ENCODE results near the gene ITGA6.

Gene ITGA6

DNA sequence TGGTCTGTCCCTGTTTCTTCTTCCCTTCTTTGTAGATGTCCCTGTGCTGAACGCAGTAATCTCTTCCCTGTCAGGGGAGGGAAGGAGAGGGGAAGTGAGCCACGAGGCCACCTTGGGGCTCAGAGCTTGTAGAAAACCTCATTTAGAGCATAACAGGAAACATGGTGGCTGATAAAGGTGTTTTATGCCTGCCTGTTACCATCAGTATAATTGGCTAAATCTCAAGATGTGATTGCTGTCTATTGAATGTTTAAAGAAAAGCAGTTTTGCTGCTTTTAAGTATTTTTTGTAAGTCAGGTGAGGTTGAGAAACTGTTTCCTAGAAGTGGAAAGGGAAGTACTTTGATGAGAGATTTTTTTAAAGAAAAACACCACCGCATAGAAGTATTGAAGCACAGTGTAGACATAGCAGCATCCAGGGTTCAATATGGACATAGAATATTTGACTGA lies 68.8 kb downstream of the ITGA6 start:
- Histone ChIP-seq H3K36me3 (ENCODE audit: insufficient read depth, low read length) (peaks cover 97% of the 10 kb centered on the region), H3K4me1 (ENCODE audit: insufficient read depth, low read length) (no peaks in the 10 kb centered on the region), H3K4me3 (ENCODE audit: low read length) (no peak overlapping the region), H3K27me3 (ENCODE audit: insufficient read depth, low read length) (no peaks in the 10 kb centered on the region), H3K9ac (ENCODE audit: low read depth, low read length) (no peak overlapping the region), H3K27ac (ENCODE audit: low read depth, low read length) (no peak overlapping the region), H3K9me3 (ENCODE audit: insufficient read depth, low read depth, low read length) (no peaks in the 10 kb centered on the region)
- WGBS: 96% methylated on average over 3 of the region's 3 CpGs

DNA sequence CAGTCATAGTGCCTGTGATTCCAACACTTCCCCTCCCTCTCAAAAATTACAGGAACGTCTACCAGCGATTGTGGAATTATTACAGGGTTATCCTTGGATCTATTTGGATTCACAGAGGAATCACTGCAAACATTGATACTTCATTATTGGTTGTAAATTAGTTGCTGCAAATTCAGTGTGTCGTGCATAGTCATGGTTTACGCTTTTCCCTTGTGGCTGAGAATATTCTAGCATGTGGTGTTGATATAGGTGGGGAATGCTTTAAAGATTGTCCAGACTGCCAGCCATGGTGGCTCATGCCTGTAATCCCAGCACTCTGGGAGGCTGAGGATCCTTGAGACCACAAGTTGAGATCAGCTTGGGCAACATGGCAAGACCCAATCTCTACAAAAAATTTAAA lies 79.8 kb downstream of the ITGA6 start:
- WGBS: 83% methylated on average over 4 of the region's 4 CpGs

DNA sequence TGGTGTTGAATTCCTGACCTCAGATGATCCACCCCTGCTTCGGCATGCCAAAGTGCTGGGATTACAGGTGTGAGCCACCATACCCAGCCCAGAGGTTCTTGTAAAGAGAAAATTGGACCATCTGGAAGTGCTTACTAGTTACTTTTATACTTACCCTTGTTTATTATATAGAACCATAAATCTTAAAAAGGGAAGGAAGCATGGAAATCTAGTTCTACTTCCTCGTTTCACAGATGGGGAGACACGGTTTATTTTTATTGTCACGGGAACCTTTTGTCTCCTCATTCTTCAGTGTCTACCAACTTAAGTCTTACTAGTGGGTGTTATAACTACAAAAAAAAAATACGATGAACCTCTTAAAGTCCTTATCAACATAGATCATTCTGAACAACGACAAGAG lies 82.7 kb downstream of the ITGA6 start:
- no peak overlapping the region for H3K27ac ChIP-seq (ENCODE audit: low read depth, low read length)
- H3K4me3 ChIP-seq (ENCODE audit: low read length): no peak overlapping the region
- H3K27me3 ChIP-seq (ENCODE audit: insufficient read depth, low read length): no peaks in the 10 kb centered on the region
- 96% methylated on average over 6 of the region's 6 CpGs for WGBS
- H3K9me3 ChIP-seq (ENCODE audit: insufficient read depth, low read depth, low read length): peaks cover 23% of the 10 kb centered on the region
- H3K4me1 ChIP-seq (ENCODE audit: insufficient read depth, low read length): no peaks in the 10 kb centered on the region
- H3K9ac ChIP-seq (ENCODE audit: low read depth, low read length): no peak overlapping the region
- peaks cover 33% of the 10 kb centered on the region for H3K36me3 ChIP-seq (ENCODE audit: insufficient read depth, low read length)

More for the DNA sequence above, 79.8 kb downstream of the ITGA6 start:
- no peaks in the 10 kb centered on the region for H3K4me1 ChIP-seq (ENCODE audit: insufficient read depth, low read length)
- no peak overlapping the region for H3K4me3 ChIP-seq (ENCODE audit: low read length)
- no peak overlapping the region for H3K27ac ChIP-seq (ENCODE audit: low read depth, low read length)
- no peaks in the 10 kb centered on the region for H3K27me3 ChIP-seq (ENCODE audit: insufficient read depth, low read length)
- no peak overlapping the region for H3K9ac ChIP-seq (ENCODE audit: low read depth, low read length)
- peaks cover 8% of the 10 kb centered on the region for H3K9me3 ChIP-seq (ENCODE audit: insufficient read depth, low read depth, low read length)
- peaks cover 61% of the 10 kb centered on the region for H3K36me3 ChIP-seq (ENCODE audit: insufficient read depth, low read length)

DNA sequence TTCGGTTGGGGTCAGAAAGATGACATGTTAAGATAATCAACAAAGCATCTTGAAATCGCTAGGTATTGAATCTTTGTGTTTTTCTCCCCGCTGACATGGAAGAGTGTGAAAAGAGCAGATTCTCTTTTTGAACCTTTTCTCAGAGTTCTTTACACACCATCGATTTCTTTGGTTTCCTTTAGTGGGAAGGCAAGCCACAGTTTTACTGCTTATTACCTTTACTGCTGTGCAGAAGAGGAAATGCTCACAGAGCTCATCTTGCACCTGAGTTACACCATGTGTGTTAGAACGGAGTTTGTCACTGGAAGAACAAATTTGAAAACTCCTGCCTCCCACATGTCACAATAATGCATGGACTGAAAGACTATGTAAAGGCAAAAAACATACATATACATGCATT lies 83.2 kb downstream of the ITGA6 start:
- no peaks in the 10 kb centered on the region for H3K4me1 ChIP-seq (ENCODE audit: insufficient read depth, low read length)
- H3K9me3 ChIP-seq (ENCODE audit: insufficient read depth, low read depth, low read length): peaks cover 23% of the 10 kb centered on the region
- peaks cover 28% of the 10 kb centered on the region for H3K36me3 ChIP-seq (ENCODE audit: insufficient read depth, low read length)
- no peak overlapping the region for H3K9ac ChIP-seq (ENCODE audit: low read depth, low read length)
- no peaks in the 10 kb centered on the region for H3K27me3 ChIP-seq (ENCODE audit: insufficient read depth, low read length)
- no peak overlapping the region for H3K4me3 ChIP-seq (ENCODE audit: low read length)
- whole genome bisulfite sequencing: 95% methylated on average over 5 of the region's 5 CpGs
- no peak overlapping the region for H3K27ac ChIP-seq (ENCODE audit: low read depth, low read length)

DNA sequence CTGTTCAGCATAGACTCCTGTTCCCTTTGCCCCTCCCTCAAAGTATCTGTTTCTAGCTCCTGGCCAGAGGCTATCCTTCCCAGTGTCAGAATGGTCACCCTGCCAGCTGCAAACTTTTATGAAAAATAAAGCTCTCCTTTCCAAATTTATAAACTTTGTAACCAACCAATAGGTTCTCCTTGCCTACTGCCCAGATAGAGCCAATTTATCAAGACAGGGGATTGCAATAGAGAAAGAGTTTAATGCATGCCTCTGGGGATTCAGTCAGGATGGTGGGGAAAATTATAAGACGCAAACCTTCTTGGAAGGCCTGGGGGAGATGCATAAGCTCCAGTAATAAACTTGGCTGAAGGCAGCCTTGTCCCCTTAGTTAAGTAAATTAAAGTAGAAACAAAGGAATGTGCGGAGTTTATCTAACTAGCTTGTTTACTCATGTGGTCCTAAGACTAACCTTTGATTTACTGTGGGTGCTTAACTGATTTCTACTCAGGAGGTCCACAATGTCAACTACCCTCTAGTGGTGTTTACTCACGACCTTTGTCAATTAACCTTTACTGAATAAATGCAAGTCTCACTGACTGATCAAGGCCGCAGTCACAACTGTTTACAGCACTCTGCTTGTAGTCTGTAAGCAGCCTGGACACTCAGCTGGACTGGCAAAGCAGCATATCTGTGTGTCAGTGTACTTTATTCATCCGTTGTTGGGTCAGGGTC lies 85.6 kb downstream of the ITGA6 start:
- no peak overlapping the region for H3K4me3 ChIP-seq (ENCODE audit: low read length)
- peaks cover 23% of the 10 kb centered on the region for H3K9me3 ChIP-seq (ENCODE audit: insufficient read depth, low read depth, low read length)
- peaks cover 15% of the 10 kb centered on the region for H3K36me3 ChIP-seq (ENCODE audit: insufficient read depth, low read length)
- no peaks in the 10 kb centered on the region for H3K4me1 ChIP-seq (ENCODE audit: insufficient read depth, low read length)
- no peak overlapping the region for H3K9ac ChIP-seq (ENCODE audit: low read depth, low read length)
- no peak overlapping the region for H3K27ac ChIP-seq (ENCODE audit: low read depth, low read length)
- 92% methylated on average over 5 of the region's 5 CpGs for WGBS
- no peaks in the 10 kb centered on the region for H3K27me3 ChIP-seq (ENCODE audit: insufficient read depth, low read length)

DNA sequence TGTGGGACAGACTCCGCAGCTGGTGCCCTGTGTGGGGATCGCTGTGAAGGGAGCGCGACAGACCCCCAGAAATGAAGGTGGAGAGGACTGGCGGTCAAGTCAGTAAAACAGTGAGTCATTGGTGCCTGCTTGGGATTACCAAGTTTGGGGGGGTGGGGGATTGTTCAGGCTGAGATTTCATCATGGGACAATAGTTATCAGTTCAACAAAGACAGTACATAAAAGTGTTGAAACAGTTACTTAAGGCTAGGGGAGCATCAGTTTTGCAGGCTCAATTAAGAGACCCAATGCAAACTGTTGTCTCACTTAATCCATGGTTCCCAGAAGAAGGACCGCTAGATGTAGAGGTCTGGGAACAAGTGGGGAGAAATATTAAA lies 86.1 kb downstream of the ITGA6 start:
- Histone ChIP-seq H3K36me3 (ENCODE audit: insufficient read depth, low read length) (peaks cover 12% of the 10 kb centered on the region), H3K9me3 (ENCODE audit: insufficient read depth, low read depth, low read length) (peaks cover 26% of the 10 kb centered on the region), H3K9ac (ENCODE audit: low read depth, low read length) (no peak overlapping the region), H3K4me3 (ENCODE audit: low read length) (no peak overlapping the region), H3K27me3 (ENCODE audit: insufficient read depth, low read length) (no peaks in the 10 kb centered on the region), H3K4me1 (ENCODE audit: insufficient read depth, low read length) (no peaks in the 10 kb centered on the region), H3K27ac (ENCODE audit: low read depth, low read length) (no peak overlapping the region)
- 97% methylated on average over 6 of the region's 6 CpGs for WGBS

DNA sequence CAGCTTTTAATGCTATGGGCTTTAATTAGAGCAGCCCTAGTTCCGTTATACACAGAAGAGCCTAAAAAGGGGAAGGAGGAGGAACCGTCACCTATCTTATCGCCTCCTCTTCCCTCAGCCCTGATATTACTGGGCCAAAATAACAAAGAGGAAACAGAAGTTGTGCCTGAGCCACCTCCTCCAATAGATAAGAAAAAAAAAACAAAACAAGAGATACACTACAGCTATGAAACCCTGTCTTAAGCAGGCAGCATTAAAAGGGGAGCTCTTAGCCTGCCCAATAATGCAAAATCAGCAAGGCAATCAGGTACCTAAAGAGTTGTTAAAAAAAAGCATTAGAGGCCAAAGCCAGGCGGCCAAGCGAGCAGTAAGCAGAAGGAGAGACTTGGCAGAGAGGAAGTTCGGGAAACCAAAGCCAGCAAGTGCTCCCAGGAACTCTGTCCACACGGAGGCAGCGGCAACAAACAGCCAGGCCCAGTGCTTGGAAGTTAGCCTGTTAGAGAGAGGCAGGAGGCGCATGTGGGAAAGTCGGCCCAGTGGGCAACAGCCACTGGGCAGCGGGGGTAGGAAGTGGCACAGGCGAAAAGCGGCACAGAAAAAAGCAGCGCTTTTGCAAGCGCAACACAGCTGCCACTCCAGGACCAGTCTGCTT lies 86.7 kb downstream of the ITGA6 start:
- H3K4me3 ChIP-seq (ENCODE audit: low read length): no peak overlapping the region
- H3K27me3 ChIP-seq (ENCODE audit: insufficient read depth, low read length): no peaks in the 10 kb centered on the region
- H3K9me3 ChIP-seq (ENCODE audit: insufficient read depth, low read depth, low read length): peaks cover 27% of the 10 kb centered on the region
- no peaks in the 10 kb centered on the region for H3K4me1 ChIP-seq (ENCODE audit: insufficient read depth, low read length)
- 86% methylated on average over 15 of the region's 15 CpGs for WGBS
- H3K9ac ChIP-seq (ENCODE audit: low read depth, low read length): no peak overlapping the region
- H3K27ac ChIP-seq (ENCODE audit: low read depth, low read length): no peak overlapping the region
- H3K36me3 ChIP-seq (ENCODE audit: insufficient read depth, low read length): peaks cover 9% of the 10 kb centered on the region

DNA sequence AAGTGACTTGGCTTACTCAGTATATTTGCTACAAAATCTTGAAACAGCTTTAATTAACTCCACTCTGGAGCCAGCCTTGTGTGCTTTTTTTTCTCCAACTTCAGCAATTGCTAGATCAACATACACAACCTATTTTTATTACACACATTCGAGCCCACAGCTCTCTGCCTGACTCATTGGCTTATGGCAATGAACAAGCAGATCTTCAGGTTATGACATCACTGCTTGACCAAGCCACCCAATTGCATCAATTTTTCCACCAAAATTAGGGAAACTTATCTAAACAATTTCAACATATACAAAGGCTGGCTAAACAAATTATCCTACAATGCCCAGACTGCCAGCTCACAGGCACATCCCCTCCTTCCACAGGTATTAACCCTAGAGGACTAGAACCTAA lies 88.9 kb downstream of the ITGA6 start:
- WGBS: 91% methylated on average over 1 of the region's 1 CpG
- Histone ChIP-seq H3K4me1 (ENCODE audit: insufficient read depth, low read length) (no peaks in the 10 kb centered on the region), H3K4me3 (ENCODE audit: low read length) (no peak overlapping the region), H3K27me3 (ENCODE audit: insufficient read depth, low read length) (no peaks in the 10 kb centered on the region), H3K9me3 (ENCODE audit: insufficient read depth, low read depth, low read length) (peaks cover 49% of the 10 kb centered on the region), H3K27ac (ENCODE audit: low read depth, low read length) (no peak overlapping the region), H3K9ac (ENCODE audit: low read depth, low read length) (no peak overlapping the region), H3K36me3 (ENCODE audit: insufficient read depth, low read length) (peaks cover 8% of the 10 kb centered on the region; the same call in 1 of the 2 replicates)

DNA sequence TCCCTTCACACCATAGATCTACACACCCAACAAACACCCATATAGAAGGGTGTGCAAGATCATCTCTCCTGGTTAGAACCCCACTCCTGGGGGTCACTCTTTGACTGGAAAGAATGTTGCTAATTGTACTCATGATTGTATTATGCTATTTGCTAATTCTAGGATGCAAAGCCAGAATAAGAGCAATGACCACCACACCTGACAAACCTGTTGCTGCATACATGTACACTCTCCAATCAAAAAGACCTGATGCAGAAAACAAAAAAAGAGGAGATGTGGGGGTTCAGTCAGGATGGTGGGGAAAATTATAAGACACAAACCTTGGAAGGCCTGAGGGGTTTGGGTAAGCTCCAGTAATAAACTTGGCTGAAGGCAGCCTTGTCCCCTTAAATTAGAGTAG lies 91.6 kb downstream of the ITGA6 start:
- no peaks in the 10 kb centered on the region for H3K36me3 ChIP-seq (ENCODE audit: insufficient read depth, low read length)
- peaks cover 31% of the 10 kb centered on the region for H3K9me3 ChIP-seq (ENCODE audit: insufficient read depth, low read depth, low read length)

DNA sequence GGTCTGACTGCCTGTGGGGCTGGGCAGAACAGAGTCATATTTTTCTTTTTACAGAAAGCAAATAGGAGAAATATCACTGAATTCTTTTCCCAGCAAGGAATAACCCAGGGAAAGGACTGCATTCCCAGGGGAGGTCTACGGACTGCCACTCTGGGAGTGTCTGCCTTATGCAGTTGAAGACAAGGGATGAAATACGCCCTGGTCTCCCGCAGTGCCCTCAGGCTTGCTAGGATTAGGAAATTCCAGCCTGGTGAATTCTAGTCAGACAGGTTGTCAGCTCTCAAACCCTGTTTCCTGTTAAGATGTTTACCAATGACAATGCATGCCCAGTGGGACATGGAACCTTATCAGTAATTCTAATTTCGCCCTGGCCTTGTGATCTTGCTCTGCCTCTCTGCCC lies 98.2 kb downstream of the ITGA6 start:
- H3K4me3 ChIP-seq (ENCODE audit: low read length): no peak overlapping the region
- no peaks in the 10 kb centered on the region for H3K4me1 ChIP-seq (ENCODE audit: insufficient read depth, low read length)
- H3K9me3 ChIP-seq (ENCODE audit: insufficient read depth, low read depth, low read length): peaks cover 46% of the 10 kb centered on the region
- H3K9ac ChIP-seq (ENCODE audit: low read depth, low read length): no peak overlapping the region
- H3K36me3 ChIP-seq (ENCODE audit: insufficient read depth, low read length): peaks cover 5% of the 10 kb centered on the region; the same call in 1 of the 2 replicates
- no peaks in the 10 kb centered on the region for H3K27me3 ChIP-seq (ENCODE audit: insufficient read depth, low read length)
- WGBS: 97% methylated on average over 4 of the region's 4 CpGs
- no peak overlapping the region for H3K27ac ChIP-seq (ENCODE audit: low read depth, low read length)

More for the DNA sequence above, 91.6 kb downstream of the ITGA6 start:
- Histone ChIP-seq H3K4me1 (ENCODE audit: insufficient read depth, low read length) (no peaks in the 10 kb centered on the region), H3K27ac (ENCODE audit: low read depth, low read length) (no peak overlapping the region), H3K27me3 (ENCODE audit: insufficient read depth, low read length) (no peaks in the 10 kb centered on the region), H3K9ac (ENCODE audit: low read depth, low read length) (no peak overlapping the region), H3K4me3 (ENCODE audit: low read length) (no peak overlapping the region)

DNA sequence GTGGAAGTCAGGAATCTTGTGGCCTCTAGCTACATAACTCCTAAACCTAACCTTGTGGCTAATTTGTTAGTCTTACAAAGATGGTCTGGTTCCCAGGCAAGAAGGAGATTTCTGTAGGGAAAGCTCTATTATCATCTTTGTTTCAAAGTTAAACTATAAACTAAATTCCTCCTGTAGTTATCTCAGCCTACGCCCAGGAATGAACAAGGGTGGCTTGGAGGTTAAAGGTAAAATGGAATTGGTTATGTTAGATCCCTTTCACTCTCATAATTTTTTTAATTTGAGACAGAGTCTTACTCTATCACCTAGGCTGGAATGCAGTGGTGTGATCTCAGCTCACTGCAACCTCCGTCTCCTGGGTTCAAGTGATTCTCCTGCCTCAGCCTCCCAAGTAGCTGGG lies 103.9 kb downstream of the ITGA6 start:
- Histone ChIP-seq H3K27ac (ENCODE audit: low read depth, low read length) (no peak overlapping the region), H3K9ac (ENCODE audit: low read depth, low read length) (no peak overlapping the region), H3K4me3 (ENCODE audit: low read length) (no peak overlapping the region), H3K9me3 (ENCODE audit: insufficient read depth, low read depth, low read length) (peaks cover 65% of the 10 kb centered on the region), H3K4me1 (ENCODE audit: insufficient read depth, low read length) (no peaks in the 10 kb centered on the region), H3K27me3 (ENCODE audit: insufficient read depth, low read length) (no peaks in the 10 kb centered on the region), H3K36me3 (ENCODE audit: insufficient read depth, low read length) (peaks cover 6% of the 10 kb centered on the region)
- 100% methylated on average over 1 of the region's 2 CpGs for WGBS

Measured in HUES64 (cell line).